ENCODE measurements around the gene TROAP.
A peak's percentile ranks its signal among the peaks of the same experiment; 100 is the strongest.
"Not testable (repeated sequence)": the region's sequence is repeated elsewhere in the genome, so short reads cannot be mapped to it uniquely, and the experiment has no call there.

The TROAP gene

GRCh38 chr12:49295082-49295936 is 27.7 kb upstream of the TROAP start, which contains the start of gene PRPH:
PRPH (plus strand) TSS chr12:49295147; CDS start chr12:49295201, 54 bp downstream.
- no peak for DNase-seq (ENCODE audit: low spot score)

DNA sequence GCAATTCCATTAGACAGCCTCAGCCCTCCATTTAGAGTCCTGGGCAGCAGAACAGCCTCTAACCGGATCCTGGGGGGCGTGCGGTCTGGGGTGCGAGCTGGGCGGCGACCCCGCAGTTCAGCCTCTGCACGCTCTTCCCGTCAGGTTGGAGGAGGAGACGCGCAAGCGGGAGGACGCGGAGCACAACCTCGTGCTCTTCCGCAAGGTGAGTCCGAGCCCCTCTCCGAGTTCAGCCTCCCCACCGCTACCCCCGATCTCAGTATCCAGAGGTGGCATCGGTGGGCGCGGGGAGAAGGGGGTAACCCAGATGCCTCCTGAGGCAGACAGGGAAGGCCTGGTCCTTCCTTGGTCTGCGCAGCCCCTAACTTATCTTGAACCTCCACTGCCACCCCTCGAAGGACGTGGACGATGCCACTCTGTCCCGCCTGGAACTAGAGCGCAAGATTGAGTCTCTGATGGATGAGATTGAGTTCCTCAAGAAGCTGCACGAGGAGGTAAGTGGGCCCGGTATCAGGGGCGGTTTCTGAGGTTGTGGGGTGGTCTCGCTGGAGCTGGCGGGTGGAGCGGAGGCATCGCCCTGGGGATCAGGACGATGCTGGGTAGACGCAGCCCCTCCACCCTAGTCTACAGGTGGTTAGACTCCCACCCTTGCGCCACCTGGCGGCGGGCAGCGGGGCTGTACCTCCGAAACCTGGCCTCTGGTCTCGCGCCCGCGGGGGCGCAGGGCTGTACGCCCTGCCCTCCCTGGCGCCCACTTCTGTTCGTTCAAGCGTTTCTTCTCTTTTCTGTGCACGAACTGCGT is 26.8 kb upstream of the TROAP start:
- DNase-seq (ENCODE audit: low spot score): peak; percentile 91

- DNase-seq (ENCODE audit: low spot score): peak; percentile 58
Measured at GRCh38 chr12:49296836-49297694, 26.0 kb upstream of the TROAP start.

GRCh38 chr12:49297695-49298060 is 25.4 kb upstream of the TROAP start:
- no peak for DNase-seq (ENCODE audit: low spot score)

DNA sequence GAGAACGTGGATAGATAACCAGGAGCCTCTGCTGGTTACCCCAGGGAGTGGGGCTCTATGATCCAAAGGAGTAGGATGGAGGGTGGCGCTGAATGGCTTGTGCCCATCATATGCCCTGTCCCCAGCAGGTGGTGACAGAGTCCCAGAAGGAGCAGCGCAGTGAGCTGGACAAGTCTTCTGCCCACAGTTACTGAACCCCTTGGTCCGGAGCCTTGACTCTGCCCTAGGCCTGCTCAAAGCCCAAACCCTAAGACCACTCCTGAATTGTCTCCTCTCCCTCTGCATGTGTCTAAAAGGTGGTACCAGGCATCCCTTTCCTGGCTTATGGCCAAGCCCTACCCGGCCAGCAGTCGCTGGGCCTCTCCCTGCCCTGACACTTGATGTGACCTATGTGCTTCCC is 24.9 kb upstream of the TROAP start:
- DNase-seq (ENCODE audit: low spot score): no peak

DNA sequence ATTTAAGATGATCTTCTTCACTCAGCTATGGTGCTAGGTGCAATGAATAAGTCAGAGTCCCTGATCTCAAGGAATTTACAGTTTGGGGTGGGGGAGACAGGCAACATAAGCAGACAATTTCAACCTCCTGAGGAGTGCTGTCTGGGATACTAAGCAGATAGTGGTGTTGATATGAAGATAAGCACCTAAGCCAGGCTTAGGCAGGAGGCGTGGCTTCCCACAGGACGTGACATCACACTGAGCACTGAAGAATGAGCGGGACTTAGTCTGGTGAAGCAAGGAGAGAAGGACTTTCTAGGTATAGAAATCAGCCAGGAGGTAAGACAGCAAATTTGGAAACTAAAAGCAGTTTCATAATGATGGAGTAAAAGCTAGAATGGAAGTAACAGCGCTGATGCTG is 21.3 kb upstream of the TROAP start:
- no peak for DNase-seq (ENCODE audit: low spot score)

DNA sequence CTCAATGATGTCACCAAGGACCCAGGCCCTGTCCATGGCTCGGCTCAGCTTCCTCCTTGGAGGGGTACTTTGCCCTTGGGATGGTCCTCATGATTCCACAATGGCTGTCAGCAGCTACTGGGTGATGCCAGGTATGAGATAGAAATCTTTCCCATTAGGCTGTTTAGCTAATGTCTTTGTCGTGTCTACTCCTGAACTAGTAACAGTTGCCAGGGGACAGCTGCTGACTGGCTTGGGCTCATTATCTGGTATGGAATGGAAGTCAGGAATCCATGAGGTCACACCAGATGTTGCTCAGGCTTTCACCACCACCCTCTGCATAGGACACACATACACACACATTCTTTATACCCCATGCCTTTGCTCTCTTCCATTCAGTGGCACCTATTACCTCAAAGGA is 18.9 kb upstream of the TROAP start:
- no peak for DNase-seq (ENCODE audit: low spot score)

GRCh38 chr12:49305762-49306510 is 17.1 kb upstream of the TROAP start:
- DNase-seq (ENCODE audit: low spot score): no peak

DNA sequence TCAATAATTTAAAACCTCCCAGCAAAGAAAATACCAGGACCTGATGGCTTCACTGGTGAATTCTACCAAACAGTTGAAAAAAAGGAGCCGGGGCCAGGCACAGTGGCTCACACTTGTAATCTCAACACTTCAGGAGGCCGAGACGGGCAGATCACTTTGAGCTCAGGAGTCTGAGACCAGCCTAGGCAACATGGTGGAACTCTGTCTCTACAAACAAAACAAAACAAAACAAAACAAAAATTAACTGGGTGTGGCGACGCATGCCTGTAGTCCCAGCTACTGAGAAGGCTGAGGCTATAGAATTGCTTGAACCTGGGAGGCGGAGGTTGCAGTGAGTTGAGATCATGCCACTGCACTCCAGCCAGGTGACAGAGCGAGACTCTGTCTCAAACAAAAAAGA is 13.7 kb upstream of the TROAP start:
- DNase-seq (ENCODE audit: low spot score): no peak

- not testable (repeated sequence) for DNase-seq (ENCODE audit: low spot score)
Measured at GRCh38 chr12:49310451-49311000, 12.5 kb upstream of the TROAP start.

GRCh38 chr12:49314811-49315210 is 8.2 kb upstream of the TROAP start:
- DNase-seq (ENCODE audit: low spot score): no peak

DNA sequence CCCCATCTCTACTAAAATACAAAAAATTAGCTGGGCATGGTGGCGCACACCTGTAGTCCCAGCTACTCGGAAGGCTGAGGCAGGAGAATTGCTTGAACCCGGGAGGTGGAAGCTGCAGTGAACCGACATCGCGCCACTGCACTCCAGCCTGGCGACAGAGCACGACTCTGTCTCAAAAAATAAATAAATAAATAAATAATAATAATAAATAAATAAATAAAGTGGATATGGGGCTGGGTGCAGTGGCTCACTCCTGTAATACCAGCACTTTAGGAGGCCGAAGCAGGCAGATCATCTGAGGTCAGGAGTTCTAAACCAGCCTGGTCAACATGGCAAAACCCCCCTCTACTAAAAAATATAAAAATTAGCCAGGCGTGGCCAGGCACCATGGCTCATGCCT is 5.9 kb upstream of the TROAP start:
- DNase-seq (ENCODE audit: low spot score): not testable (repeated sequence)

DNA sequence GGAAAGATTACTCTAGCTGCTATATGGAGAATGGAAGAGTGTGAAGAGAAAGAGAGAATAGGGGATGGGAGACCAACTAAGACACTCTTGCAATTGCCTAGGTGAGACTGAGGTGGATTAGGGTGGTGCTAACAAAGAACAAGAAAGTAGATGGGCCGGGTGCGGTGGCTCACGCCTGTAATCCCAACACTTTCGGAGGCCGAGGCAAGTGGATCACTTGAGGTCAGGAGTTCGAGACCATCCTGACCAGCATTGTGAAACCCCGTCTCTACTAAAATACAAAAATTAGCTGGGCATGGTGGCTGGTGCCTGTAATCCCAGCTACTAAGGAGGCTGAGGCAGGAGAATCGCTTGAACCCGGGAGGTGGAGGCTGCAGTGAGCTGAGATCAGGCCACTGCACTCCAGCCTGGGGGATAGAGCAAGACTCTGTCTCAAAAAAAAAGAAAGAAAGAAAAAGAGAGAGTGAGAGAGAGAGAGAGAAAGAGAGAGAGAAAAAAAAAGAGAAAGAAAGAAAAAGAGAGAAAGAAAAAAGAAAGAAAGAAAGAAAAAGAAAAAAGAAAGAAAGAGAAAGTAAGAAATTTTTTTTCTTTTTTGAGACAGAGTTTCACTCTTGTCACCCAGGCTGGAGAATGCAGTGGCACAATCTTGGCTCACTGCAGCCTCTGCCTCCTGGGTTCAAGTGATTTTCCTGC is 2.5 kb upstream of the TROAP start:
- not testable (repeated sequence) for DNase-seq (ENCODE audit: low spot score)

GRCh38 chr12:49322367-49322707 is 718 bp upstream of the TROAP start:
- DNase-seq (ENCODE audit: low spot score): no peak

DNA sequence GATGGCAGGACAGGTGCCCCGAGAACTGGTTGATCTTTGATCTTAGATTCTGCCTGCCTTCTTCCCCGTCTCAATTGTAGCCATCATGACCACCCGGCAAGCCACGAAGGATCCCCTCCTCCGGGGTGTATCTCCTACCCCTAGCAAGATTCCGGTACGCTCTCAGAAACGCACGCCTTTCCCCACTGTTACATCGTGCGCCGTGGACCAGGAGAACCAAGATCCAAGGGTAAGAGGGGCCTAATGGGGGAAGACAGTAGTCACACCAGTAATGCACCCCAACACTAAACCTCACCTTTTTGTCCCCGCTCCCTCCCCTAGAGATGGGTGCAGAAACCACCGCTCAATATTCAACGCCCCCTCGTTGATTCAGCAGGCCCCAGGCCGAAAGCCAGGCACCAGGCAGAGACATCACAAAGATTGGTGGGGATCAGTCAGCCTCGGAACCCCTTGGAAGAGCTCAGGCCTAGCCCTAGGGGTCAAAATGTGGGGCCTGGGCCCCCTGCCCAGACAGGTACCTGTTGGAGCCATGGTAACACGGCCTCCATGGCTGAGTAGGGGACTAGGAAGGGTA is 556 bp downstream of the TROAP start:
- no peak for DNase-seq (ENCODE audit: low spot score)

DNA sequence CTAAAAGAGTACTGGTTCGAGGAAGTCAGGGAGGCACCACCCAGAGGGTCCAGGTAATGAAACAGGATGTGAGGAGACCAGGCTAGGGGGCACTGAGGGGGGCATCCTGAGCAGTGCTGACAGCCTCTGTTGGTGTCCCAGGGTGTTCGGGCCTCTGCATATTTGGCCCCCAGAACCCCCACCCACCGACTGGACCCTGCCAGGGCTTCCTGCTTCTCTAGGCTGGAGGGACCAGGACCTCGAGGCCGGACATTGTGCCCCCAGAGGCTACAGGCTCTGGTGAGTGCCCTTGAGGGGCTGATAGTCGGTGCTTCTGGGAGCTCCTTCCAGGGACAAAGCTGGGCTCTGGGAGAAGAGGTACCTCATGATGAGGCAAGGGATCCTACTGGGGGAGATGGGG is 2.6 kb downstream of the TROAP start:
- no peak for DNase-seq (ENCODE audit: low spot score)

DNA sequence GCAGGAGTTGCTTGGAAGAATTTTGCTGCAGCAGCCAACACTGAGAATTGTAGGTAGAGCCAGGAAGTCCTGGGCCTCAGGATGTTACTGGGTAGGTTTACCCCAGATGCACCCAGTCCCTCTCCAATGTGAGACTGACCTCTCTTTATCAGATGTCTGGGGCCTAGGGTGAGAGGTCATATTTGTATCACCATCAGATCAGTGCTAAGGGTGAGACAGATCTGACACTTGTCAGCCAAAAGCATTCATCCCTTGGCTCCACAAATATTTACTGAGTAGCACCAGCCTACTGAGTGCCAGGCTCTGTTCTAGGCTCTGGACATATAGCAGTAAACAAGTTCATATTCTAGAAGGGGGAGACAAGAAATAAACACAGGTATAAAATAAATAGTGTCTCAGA is 4.3 kb downstream of the TROAP start:
- DNase-seq (ENCODE audit: low spot score): no peak

DNA sequence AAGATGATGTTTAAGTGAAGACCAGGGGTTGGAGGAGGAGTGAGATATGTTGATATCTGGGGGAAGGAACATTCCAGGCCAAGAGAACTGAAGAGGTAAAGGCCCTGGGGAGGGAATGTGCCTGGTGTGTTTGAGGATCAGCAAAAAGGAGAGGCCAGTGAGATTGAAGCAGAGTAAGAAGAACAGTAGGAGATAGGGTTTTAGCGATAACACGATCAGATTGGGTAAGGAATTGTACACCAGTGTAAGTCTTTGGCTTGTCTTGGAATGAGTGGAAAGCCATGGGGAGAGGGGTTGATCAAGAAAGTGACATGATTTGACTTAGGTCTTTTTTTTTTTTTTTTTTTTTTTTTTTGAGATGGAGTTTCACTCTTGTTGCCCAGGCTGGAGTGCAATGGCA is 4.8 kb downstream of the TROAP start:
- DNase-seq (ENCODE audit: low spot score): no peak

DNA sequence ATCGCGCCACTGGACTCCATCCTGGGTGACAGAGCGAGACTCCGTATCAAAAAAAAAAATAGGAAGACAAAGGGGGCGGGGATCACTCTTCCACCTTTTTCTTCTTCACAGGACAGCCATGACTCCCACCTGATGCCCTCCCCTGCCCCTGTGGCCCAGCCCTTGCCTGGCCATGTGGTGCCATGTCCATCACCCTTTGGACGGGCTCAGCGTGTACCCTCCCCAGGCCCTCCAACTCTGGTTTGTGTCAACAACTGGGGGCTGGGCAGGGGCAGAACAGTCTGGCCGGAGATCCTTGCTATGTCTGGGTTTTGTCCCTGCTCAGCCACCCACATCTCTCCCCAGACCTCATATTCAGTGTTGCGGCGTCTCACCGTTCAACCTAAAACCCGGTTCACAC is 5.8 kb downstream of the TROAP start:
- no peak for DNase-seq (ENCODE audit: low spot score)

DNA sequence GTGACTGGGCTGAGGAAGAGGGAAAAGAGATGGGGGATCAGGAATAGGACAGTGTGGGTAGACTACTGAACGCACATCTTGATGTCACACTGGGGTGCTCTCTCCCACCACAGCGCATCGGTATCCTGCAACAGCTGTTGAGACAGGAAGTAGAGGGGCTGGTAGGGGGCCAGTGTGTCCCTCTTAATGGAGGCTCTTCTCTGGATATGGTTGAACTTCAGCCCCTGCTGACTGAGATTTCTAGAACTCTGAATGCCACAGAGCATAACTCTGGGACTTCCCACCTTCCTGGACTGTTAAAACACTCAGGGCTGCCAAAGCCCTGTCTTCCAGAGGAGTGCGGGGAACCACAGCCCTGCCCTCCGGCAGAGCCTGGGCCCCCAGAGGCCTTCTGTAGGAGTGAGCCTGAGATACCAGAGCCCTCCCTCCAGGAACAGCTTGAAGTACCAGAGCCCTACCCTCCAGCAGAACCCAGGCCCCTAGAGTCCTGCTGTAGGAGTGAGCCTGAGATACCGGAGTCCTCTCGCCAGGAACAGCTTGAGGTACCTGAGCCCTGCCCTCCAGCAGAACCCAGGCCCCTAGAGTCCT is 7.1 kb downstream of the TROAP start:
- no peak for DNase-seq (ENCODE audit: low spot score)
